Astrocyte (in vitro differentiated cells and primary cell): Measurements from ENCODE around the gene CNPY2. TPM values are rescaled to one million over a fixed set of nuclear protein-coding genes. Genes with fewer than 3 reads are reported as not detected.

Experiments
- DNase-seq: peaks from one replicate; pipeline ENCODE4 v3.0.0-alpha.2; 2010; ENCODE audit warnings: low read depth
- FAIRE-seq: peaks from 2 replicates; lab custom pipeline; 2011; peaks lifted over from hg19 to GRCh38; lab: Jason Lieb, UNC
- H2AFZ ChIP-seq: 2 replicates; pipeline ENCODE4 v1.6.0; 2012; ENCODE audit warnings: low read depth, low read length, inconsistent platforms
- H3K27ac ChIP-seq: 2 replicates; pipeline ENCODE4 v1.5.1; 2011; ENCODE audit warnings: low read depth, low read length, inconsistent platforms
- H3K27me3 ChIP-seq: 2 replicates; pipeline ENCODE4 v1.6.0; 2011; ENCODE audit warnings: low read length, inconsistent platforms; ENCODE audit not compliant: insufficient read depth
- H3K36me3 ChIP-seq: 2 replicates; pipeline ENCODE4 v1.5.1; 2011; ENCODE audit warnings: low read length, inconsistent platforms; ENCODE audit not compliant: insufficient read depth
- H3K4me1 ChIP-seq: 2 replicates; pipeline ENCODE4 v1.5.1; 2011; ENCODE audit warnings: low read length, inconsistent platforms; ENCODE audit not compliant: insufficient read depth
- H3K4me2 ChIP-seq: 2 replicates; pipeline ENCODE4 v1.6.0; 2012; ENCODE audit warnings: low read length, inconsistent platforms
- H3K4me3 ChIP-seq: 2 replicates; pipeline ENCODE4 v1.5.1; 2011; ENCODE audit warnings: low read depth, mild to moderate bottlenecking, low read length, inconsistent platforms; ENCODE audit not compliant: insufficient read depth
- H3K79me2 ChIP-seq: 2 replicates; pipeline ENCODE4 v1.6.0; 2012; ENCODE audit warnings: mild to moderate bottlenecking, low read length, inconsistent platforms; ENCODE audit not compliant: insufficient read depth
- H3K9ac ChIP-seq: 2 replicates; pipeline ENCODE4 v1.6.0; 2012; ENCODE audit warnings: mild to moderate bottlenecking, low read length, inconsistent platforms
- H3K9me3 ChIP-seq: 2 replicates; pipeline ENCODE4 v1.5.1; 2012; ENCODE audit warnings: low read depth, mild to moderate bottlenecking, low read length, inconsistent platforms; ENCODE audit not compliant: insufficient read depth
- H4K20me1 ChIP-seq: 2 replicates; pipeline ENCODE4 v1.6.0; 2012; ENCODE audit warnings: low read length, inconsistent platforms; ENCODE audit not compliant: insufficient read depth
- H3K27ac Mint-ChIP-seq: one replicate; pipeline ENCODE4 v1.8.0; 2021; ENCODE audit warnings: mild to moderate bottlenecking, mixed read lengths; ENCODE audit not compliant: unreplicated experiment
- H3K27me3 Mint-ChIP-seq: one replicate; pipeline ENCODE4 v1.8.0; 2021; ENCODE audit warnings: low read depth, mixed read lengths; ENCODE audit not compliant: unreplicated experiment
- H3K36me3 Mint-ChIP-seq: one replicate; pipeline ENCODE4 v1.8.0; 2021; ENCODE audit warnings: low read depth, mixed read lengths; ENCODE audit not compliant: unreplicated experiment
- H3K4me1 Mint-ChIP-seq: one replicate; pipeline ENCODE4 v1.8.0; 2021; ENCODE audit warnings: low read depth, mixed read lengths; ENCODE audit not compliant: unreplicated experiment
- H3K4me3 Mint-ChIP-seq: one replicate; pipeline ENCODE4 v1.8.0; 2021; ENCODE audit warnings: mild to moderate bottlenecking, moderate library complexity, mixed read lengths; ENCODE audit not compliant: unreplicated experiment
- H3K9me3 Mint-ChIP-seq: one replicate; pipeline ENCODE4 v1.8.0; 2021; ENCODE audit warnings: mild to moderate bottlenecking, mixed read lengths; ENCODE audit not compliant: unreplicated experiment
- CTCF ChIP-seq: IDR thresholded peaks from 2 replicates; pipeline ENCODE4 v1.5.1; 2011; ENCODE audit warnings: low read depth, mild to moderate bottlenecking, inconsistent platforms, low read length, moderate library complexity; ENCODE audit not compliant: insufficient read depth
- EZH2 ChIP-seq: IDR thresholded peaks from 2 replicates; pipeline ENCODE4 v1.6.1; 2012; ENCODE audit warnings: mild to moderate bottlenecking, low read length, inconsistent platforms; ENCODE audit not compliant: insufficient read depth
- total RNA-seq: library from RNA; stranded (reverse); gene quantifications from 2 replicates; pipeline ENCODE4 v1.2.1, GENCODE V29; 2021

Gene CNPY2
- total RNA-seq, 1 donor from 2014 or later: 187 TPM

GRCh38 chr12:56300644-56301464, 14.9 kb downstream of the CNPY2 start:
- H3K36me3 Mint-ChIP-seq: peaks cover 6% of the 10 kb centered on the region
- H3K9me3 ChIP-seq: no peaks in the 10 kb centered on the region
- H3K4me2 ChIP-seq: peak overlapping the region; percentile 96
- H3K4me1 ChIP-seq: peaks cover 19% of the 10 kb centered on the region
- no peak for FAIRE-seq
- no peak for TF ChIP-seq CTCF
- H2AFZ ChIP-seq: peak overlapping the region; percentile 88
- H3K9me3 Mint-ChIP-seq: no peaks in the 10 kb centered on the region
- peak overlapping the region; percentile 63 for H3K27ac Mint-ChIP-seq
- DNase-seq: no peak
- H3K4me3 Mint-ChIP-seq: peak overlapping the region; percentile 95
- peaks cover 11% of the 10 kb centered on the region for H3K36me3 ChIP-seq
- H3K27me3 Mint-ChIP-seq: no peaks in the 10 kb centered on the region
- peak overlapping the region; percentile 83 for H3K27ac ChIP-seq
- no peaks in the 10 kb centered on the region for H3K27me3 ChIP-seq
- H3K4me1 Mint-ChIP-seq: peaks cover 13% of the 10 kb centered on the region
- H3K79me2 ChIP-seq: peaks cover 57% of the 10 kb centered on the region
- H3K9ac ChIP-seq: peak overlapping the region; percentile 87
- peaks cover 35% of the 10 kb centered on the region for H4K20me1 ChIP-seq
- H3K4me3 ChIP-seq: peak overlapping the region; percentile 92

- peak within 1 kb of the TSS; percentile 87 for H3K9ac ChIP-seq
- Mint-ChIP-seq H3K36me3 (peaks cover 4% of the 10 kb centered on the region), H3K9me3 (no peaks in the 10 kb centered on the region), H3K4me3 (peak within 1 kb of the TSS; percentile 95), H3K4me1 (peaks cover 13% of the 10 kb centered on the region), H3K27ac (peak within 1 kb of the TSS; percentile 72), H3K27me3 (no peaks in the 10 kb centered on the region)
- H3K4me3 ChIP-seq: peak within 1 kb of the TSS; percentile 92
- peaks cover 63% of the 10 kb centered on the region for H3K79me2 ChIP-seq
- no peaks in the 10 kb centered on the region for H3K27me3 ChIP-seq
- peak within 1 kb of the TSS; percentile 96 for H3K4me2 ChIP-seq
- peak; percentile 90 for DNase-seq
- FAIRE-seq: no peak
- H3K4me1 ChIP-seq: peaks cover 19% of the 10 kb centered on the region
- H3K9me3 ChIP-seq: no peaks in the 10 kb centered on the region
- H4K20me1 ChIP-seq: peaks cover 35% of the 10 kb centered on the region
- peak within 1 kb of the TSS; percentile 88 for H2AFZ ChIP-seq
- TF ChIP-seq CTCF (no peak), EZH2 (no peak)
- H3K36me3 ChIP-seq: peaks cover 6% of the 10 kb centered on the region
- H3K27ac ChIP-seq: peak within 1 kb of the TSS; percentile 83
Observed at GRCh38 chr12:56299853-56300643, 15.7 kb downstream of the CNPY2 start, which contains the start of gene CS. CS (minus strand) TSS chr12:56300330; CDS start chr12:56300201, 129 bp downstream.
